Astrocyte of the cerebellum (primary cell): ENCODE results near the gene SPATA19.

ENCODE experiments used
- DNase-seq: peaks from one replicate; pipeline ENCODE4 v3.0.0-alpha.2; 2011; ENCODE audit warnings: low read depth
- H3K4me3 ChIP-seq: 2 replicates; pipeline ENCODE4 v1.5.1; 2011; ENCODE audit warnings: mild to moderate bottlenecking, low read depth, low read length, moderate library complexity
- CTCF ChIP-seq: IDR thresholded peaks from 2 replicates; pipeline ENCODE4 v1.5.1; 2012; ENCODE audit warnings: low read length, low read depth, moderate library complexity, mild to moderate bottlenecking; ENCODE audit errors: missing control alignments
- in situ Hi-C: cut with HindIII; loops from 2 replicates; pipeline ENCODE4 v1.10.0; 2017; ENCODE audit warnings: low sequenced_read_pairs

The SPATA19 gene

DNA sequence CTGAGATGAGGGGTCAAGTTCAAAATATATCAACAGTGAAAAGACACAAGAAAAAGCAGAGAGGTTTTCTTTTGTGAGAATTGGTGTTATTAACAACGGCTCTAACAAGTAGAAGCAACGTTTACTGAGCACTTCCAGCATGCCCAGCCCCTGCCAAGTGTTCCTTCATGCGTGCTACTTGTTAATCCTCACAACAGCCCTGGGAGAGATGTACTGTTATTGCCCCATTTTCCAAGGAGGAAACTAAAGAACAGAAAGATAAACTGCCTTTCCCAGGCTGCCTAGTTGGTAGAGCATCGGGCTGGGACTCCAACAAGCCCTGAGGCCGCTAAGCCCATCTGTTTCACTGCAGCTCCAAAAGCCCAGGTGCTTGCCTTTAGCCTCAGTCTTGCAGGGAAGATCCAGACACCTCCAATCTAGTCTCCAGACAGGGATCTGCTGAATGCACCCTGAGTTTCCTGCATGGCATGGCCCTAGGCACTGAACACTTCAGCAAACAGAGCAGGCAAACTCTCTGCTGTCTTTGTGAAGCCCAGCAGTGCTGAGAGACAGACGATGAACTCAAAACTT, 25.5 kb downstream of the SPATA19 start:
- in situ Hi-C loops: no loop called here
- TF ChIP-seq CTCF: no peak
- DNase-seq: no peak
- no peak overlapping the region for H3K4me3 ChIP-seq

DNA sequence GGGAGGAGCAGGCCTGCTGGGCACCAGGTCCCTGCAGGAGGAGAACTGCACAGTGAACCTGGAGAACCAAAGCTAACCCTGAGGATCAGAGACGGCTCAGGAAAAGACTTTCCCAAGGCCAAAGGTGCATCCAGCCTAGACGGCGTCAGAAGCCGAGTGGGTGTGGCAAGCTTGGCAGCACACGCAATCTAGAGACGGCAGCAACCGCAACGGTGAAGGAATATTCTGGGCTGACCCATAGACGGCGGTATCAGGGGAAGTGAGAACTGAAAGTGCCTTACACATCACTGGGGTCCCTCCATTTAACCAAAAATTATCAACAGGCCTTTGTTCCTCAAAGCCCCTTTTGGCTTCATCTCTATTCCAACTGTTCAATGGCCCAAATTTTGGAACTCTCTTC, 26.2 kb downstream of the SPATA19 start:
- in situ Hi-C loops: no loop called here
- no peak for DNase-seq
- no peak for TF ChIP-seq CTCF
- H3K4me3 ChIP-seq: no peak overlapping the region

DNA sequence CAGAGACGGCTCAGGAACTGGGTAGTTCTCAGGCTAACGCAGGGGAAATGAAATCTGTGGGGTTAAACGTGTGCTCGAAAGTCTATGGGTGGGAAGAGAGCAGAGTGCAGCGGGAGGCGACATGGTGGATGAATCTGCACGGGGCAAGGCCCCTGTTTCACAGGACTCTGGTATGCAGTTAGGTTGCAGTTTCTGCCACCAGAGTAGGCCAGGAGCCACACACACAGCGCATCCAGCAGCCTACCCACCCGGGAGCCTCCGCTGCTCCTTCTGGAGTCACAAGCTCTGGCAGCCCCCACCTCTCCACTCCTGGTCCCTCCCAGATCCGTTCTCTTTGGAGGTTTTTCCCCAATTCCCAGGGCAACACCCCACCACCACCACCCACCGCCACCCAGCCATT, 27.0 kb downstream of the SPATA19 start:
- DNase-seq: no peak
- in situ Hi-C loops: no loop called here
- no peak overlapping the region for H3K4me3 ChIP-seq
- TF ChIP-seq CTCF: no peak

DNA sequence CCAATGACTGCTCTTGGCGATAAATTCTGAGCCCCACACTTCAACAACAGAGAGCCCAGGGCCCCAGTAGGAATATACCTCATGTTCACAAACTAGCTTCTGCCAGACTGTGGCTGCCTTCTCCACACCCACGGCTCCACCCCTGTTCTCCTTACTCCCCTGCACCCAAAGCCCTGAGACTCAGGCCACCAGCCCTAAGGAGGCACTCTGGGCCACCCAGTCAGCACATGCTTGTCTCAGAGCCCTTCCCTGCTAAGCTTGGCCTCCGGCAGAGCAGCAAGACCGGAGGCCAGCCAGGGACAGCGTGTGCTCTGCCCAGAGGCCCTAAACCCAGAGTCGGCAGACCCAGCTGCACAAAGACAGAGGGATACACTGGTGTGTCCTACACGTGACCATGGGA, 27.9 kb downstream of the SPATA19 start:
- no peak for DNase-seq
- in situ Hi-C loops: no loop called here
- TF ChIP-seq CTCF: no peak
- H3K4me3 ChIP-seq: no peak overlapping the region

GRCh38 chr11:133816146-133816870, 29.0 kb downstream of the SPATA19 start:
- no peak for TF ChIP-seq CTCF
- no peak for DNase-seq
- H3K4me3 ChIP-seq: no peak overlapping the region
- in situ Hi-C loops: no loop called here

DNA sequence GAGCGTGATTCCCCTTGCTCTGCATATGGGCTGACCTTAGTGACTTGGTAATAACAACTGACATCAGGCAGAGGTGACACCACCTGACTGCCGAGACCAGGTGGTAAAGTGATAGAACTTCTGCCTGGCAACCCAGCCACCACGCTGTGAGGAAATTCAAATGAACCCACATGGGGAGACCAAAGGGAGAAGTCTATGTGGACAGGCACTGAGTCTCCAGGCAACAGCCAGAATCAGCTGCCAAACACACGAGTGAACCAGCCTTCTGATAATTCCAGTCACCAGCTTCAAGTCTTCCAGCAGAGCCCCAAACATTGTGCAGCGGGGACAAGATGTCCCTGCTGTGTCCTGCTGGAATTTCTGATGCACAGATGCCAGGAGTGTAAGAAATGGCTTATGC, 29.7 kb downstream of the SPATA19 start:
- no peak for TF ChIP-seq CTCF
- H3K4me3 ChIP-seq: no peak overlapping the region
- no peak for DNase-seq
- in situ Hi-C loops: no loop called here
